HEK293T (cell line): ENCODE data around the gene KIT.

Experiments
- ELF4 ChIP-seq: fragments of 450-650 bp; IDR thresholded peaks from 2 replicates; pipeline ENCODE4 v1.6.1; 2017; ENCODE audit warnings: antibody characterized with exemption
- FOXK2 ChIP-seq: fragments of 450-650 bp; IDR thresholded peaks from 2 replicates; pipeline ENCODE4 v1.6.1; 2016; ENCODE audit warnings: mild to moderate bottlenecking
- FOXM1 ChIP-seq: fragments of 450-650 bp; IDR thresholded peaks from 2 replicates; pipeline ENCODE4 v1.6.1; 2017; ENCODE audit warnings: mild to moderate bottlenecking, borderline replicate concordance
- L3MBTL2 ChIP-seq: fragments of 450-650 bp; conservative IDR thresholded peaks from 2 replicates; pipeline ENCODE4 v1.6.1; 2016; ENCODE audit warnings: mild to moderate bottlenecking
- NFRKB ChIP-seq: fragments of 450-650 bp; IDR thresholded peaks from 2 replicates; pipeline ENCODE4 v1.6.1; 2016; ENCODE audit warnings: mild to moderate bottlenecking, moderate library complexity
- SP1 ChIP-seq: fragments of 450-650 bp; IDR thresholded peaks from 2 replicates; pipeline ENCODE4 v1.6.1; 2017
- SUZ12 ChIP-seq: fragments of 450-650 bp; IDR thresholded peaks from 2 replicates; pipeline ENCODE4 v1.6.1; 2016; ENCODE audit warnings: mild to moderate bottlenecking
- TARDBP ChIP-seq: fragments of 450-650 bp; IDR thresholded peaks from 2 replicates; pipeline ENCODE4 v1.6.1; 2016

DNA sequence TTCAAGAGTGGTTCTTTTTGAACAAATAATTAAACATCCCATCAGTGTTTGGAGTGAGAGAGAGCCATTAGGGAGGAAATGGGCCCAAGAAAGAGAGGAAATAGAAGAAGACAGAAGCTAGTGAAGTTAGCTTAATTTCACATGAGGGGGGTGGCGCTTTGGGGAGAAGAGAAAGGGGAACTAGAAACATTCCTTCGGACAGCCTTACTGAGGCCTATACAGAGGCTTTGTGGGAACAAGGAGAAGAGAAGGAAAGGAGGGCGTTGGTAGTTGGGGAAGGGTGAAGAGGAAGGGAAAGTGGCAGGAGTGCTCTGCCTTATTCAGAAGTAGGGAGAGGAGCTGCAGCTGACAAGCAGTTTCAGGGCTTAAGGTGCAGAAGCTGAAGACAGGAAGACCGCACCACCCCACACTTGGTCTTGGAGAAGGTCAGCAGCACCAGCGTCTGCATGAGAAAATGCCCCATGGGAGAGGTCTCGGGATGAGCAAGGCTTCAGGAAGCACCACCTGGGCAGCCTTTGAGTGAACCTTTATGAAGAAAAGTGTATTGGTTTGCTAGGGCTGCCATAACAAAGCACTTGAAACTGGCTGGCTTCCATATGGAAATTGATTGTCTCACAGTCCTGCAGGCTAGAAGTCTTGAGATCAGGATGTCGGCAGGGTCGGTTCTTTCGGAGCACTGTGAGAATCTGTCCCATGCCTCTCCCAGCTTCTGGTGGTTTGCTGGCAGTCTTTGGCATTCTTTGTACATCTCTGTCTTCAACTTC lies 85.1 kb downstream of the KIT start:
- TF ChIP-seq TARDBP, result no peak
- TF ChIP-seq SP1, result no peak
- TF ChIP-seq FOXK2, result no peak
- no peak for TF ChIP-seq NFRKB
- no peak for TF ChIP-seq SUZ12
- TF ChIP-seq FOXM1, result no peak
- no peak for TF ChIP-seq ELF4
- no peak for TF ChIP-seq L3MBTL2
